HG02763 (cell line): Measurements from ENCODE around the gene NCOA1.

ENCODE experiments used
- ATAC-seq: cut with Tn5 transposase; IDR thresholded peaks from one replicate; pipeline ENCODE4 v1.9.1; 2021; ENCODE audit warnings: mild to moderate bottlenecking, moderate library complexity; ENCODE audit not compliant: unreplicated experiment

NCOA1 gene

GRCh38 chr2:24725956-24726355 is 234.9 kb downstream of the NCOA1 start:
- no peak for ATAC-seq

- ATAC-seq: no peak
Measured at GRCh38 chr2:24730481-24730880, 239.4 kb downstream of the NCOA1 start.

- no peak for ATAC-seq
Measured at GRCh38 chr2:24731040-24731439, 240.0 kb downstream of the NCOA1 start.

GRCh38 chr2:24731923-24732322 is 240.9 kb downstream of the NCOA1 start:
- no peak for ATAC-seq

DNA sequence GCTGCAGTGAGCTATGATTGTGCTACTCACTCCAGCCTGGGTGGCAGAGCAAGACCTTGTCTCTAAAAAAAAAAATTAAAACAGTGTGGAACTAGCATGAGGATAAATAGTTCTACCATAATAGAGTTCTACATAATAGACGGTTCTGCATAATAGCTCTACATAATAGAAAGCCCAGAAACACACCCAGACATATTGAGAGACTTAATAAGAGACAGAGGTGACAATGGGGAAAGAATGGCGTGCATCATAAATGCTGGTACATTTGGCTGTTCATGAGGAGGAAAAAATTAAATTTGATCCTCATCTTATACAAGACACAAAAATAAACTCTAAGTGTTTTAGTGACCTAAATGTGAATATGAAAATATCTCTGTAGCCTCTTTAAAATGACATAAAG is 243.7 kb downstream of the NCOA1 start:
- no peak for ATAC-seq

DNA sequence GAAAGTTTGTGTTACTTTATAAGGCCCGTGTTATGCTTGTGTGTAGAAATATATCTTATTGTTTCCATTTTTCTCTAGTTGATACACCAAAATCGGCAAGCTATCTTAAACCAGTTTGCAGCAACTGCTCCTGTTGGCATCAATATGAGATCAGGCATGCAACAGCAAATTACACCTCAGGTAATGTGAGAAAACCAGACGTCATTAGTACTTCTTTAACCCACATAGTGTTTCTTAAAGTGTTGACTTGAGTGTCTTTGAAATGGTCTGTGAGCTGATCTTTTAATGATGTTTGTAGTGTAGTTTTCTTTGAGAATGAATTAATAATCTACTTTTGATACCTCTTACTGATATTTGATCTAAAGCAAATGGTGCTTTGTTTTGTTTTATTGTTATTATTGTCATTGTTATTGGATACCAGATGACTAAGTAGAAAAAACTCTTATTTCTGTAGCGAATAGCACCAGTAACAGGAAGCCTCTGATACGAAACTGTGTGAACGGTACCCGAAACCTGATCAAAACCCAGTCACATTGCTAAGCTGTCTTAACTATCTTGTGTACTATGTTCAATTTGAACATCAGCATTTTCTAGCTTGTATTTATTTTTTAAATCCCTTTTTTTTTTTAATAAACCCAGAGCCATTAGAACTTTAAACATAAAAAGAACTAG is 248.4 kb downstream of the NCOA1 start:
- ATAC-seq: no peak

GRCh38 chr2:24740142-24740541 is 249.1 kb downstream of the NCOA1 start:
- no peak for ATAC-seq

- ATAC-seq: no peak
Measured at GRCh38 chr2:24742730-24743129, 251.7 kb downstream of the NCOA1 start.

- ATAC-seq: no peak
Measured at GRCh38 chr2:24743924-24744323, 252.9 kb downstream of the NCOA1 start.

GRCh38 chr2:24744356-24744755 is 253.3 kb downstream of the NCOA1 start:
- ATAC-seq: no peak

DNA sequence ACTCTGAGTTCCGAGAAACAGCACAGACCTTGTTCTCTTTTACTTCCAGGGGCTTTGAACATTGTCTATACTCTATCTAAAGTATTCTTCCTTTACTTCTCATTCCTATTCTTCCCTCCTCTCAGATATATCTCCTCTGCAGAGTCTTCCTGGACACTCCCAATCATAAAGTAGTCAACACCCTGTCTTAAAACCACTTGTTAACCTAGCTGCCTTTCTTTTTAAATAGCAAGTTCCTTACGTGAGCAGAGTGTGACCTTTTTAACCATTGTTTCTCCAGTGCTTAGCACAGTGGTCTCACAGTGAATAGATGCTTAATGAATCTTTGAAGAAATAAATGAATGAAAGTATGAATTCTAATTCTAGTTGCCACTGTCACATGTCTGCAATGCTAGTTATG is 254.8 kb downstream of the NCOA1 start:
- ATAC-seq: no peak

DNA sequence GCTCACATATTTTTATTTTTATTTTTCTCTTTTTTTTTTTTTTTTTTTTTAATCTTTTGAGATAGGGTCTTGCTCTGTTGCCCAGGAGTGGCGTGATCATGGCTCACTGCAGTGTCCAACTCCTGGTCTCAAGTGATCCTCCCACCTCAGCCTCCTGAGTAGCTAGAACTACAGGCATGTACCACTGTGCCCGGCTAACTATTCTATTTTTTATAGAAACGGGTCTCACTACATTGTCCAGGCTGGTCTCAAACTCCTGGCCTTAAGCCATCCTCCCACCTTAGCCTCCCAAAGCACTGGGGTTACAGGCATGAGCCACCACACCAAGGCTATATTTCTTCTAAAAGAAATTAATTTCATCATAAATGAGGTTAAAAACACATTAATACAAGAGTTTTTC is 256.2 kb downstream of the NCOA1 start:
- no peak for ATAC-seq

GRCh38 chr2:24749069-24749691 is 258.1 kb downstream of the NCOA1 start:
- no peak for ATAC-seq

DNA sequence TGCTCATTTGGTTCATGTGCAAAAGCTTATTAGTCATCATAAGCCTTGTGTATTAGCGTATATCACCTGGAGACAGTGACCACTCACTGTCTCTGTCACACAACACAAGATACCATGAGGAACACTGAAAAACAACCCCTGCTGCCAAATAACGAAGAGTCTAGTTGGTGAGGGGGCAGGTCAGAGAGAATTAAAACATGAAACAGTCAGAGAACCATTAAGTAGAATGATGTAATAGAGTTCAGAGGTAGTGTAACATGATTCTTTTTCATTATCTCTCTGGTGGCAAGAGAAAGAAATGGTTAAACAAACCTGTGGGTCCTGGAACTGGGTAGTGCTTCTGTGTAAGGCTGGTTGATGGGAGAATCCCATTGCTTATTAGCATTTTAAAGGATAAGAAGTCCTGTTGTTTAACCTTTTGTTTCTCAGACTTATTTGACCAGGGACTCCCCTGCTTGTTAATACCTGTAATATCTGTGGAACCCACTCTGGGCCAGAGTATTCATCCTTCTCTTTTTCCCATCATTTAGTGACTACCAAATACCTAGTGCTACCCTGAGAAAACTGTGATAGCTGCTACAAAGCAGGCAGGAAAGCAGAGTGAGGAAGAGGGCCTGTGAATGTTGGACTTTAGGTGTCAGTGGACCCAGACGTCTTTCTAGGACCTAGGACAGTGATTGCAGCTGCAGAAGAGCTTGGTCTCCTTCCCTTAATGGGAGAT is 264.1 kb downstream of the NCOA1 start:
- ATAC-seq: no peak

DNA sequence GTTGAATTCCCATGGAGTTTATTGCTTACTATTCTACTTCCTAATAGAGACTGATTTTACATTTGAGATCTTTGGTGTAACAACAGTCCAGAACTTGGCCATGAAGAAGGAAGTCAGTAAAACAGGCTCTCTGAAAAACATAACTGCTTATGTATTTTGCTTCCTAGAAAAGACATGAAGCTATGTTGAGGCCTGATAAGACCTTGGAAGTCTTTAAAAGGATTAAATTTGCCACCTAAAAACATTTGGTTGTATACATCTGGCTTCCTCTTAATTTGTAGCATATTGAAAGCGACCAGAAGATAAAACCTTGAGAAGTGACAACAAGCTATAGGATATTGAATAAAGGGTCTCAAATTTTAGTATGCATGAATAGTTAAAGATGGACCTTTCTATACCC is 265.7 kb downstream of the NCOA1 start:
- no peak for ATAC-seq

DNA sequence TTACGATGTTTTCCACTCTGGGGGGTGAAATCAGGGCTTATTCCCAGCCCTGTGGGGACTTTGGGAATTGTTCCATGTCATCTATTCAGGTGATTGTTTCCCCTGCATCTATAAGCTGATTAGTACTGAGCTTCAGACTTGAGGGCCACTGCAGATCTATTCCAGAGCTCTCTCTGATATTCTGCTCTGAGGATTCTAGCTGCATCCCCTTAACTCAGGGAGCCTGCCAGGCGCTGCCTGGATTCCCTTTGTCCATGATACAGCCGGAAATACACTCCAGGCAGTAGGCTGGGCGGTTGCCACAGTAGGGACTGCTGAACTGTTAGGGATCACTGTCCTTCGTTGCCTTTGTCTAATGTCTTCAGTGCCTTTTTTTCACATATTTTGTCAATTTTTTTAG is 270.8 kb downstream of the NCOA1 start:
- ATAC-seq: no peak

GRCh38 chr2:24762518-24762917 is 271.5 kb downstream of the NCOA1 start:
- ATAC-seq: no peak

DNA sequence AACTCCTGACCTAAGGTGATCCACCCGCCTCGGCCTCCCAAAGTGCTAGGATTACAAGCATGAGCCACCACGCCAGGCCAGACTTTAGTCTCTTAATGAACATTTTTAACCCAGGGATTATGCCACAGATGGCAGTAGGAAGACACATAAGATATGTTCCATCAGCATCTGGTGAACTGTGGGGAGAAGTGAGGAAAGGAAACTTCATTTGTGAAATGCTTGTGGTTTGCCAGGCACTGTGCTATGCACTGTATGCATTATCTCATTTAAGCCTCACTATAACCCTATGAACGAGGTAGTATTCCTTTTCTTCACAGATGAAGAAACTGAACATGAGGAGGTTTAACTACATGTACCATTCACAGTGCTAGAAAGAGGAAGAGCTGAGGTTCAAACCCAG is 272.8 kb downstream of the NCOA1 start:
- no peak for ATAC-seq

DNA sequence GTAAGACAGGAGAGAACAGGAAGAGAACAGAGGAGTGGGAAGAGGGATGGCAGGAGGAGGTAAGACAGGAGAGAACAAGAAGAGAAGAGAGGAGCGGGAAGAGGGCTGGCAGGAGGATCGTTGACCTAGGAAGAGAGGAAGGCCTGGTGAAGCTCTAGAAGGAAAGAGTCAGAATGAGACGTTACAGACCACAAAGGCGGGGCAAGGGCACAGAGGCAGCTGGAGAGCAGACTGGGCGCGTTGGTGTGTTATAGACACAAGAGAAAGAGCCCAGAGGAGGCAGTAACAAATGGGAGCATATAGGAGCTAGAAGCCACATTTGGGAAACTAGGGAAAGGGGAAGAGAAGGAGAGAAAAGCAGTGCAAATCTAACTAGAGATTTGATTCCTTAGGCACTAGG is 275.6 kb downstream of the NCOA1 start:
- ATAC-seq: no peak

GRCh38 chr2:24768013-24768412 is 277.0 kb downstream of the NCOA1 start:
- ATAC-seq: no peak

DNA sequence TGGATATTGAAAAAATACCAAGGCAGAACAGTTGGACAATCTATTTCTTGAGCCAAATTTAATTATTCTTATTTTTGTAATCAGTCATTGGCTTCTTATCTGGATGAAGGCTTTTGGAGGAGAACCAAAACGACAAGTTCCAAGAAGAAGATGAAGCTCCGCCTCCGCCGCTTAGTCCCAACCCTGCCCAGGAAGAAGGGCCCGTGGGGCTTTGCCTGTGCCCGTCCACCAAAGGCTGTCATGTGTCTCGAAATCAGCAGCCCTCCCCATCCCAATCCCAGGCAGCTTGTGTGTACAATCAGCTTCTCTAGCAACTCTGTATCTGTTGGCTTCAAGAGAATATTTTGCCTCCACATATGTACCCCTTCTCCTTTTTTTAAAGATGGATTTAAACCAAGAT is 277.5 kb downstream of the NCOA1 start:
- ATAC-seq: no peak

GRCh38 chr2:24771061-24771460 is 280.0 kb downstream of the NCOA1 start:
- ATAC-seq: no peak
